CD4-positive, CD25-positive, alpha-beta regulatory T cell (primary cell): ENCODE results near the gene DPEP2NB. TPM values are rescaled to one million over a fixed set of nuclear protein-coding genes. Genes with fewer than 3 reads are reported as not detected.
A peak's percentile ranks its signal among the peaks of the same experiment; 100 is the strongest.

Experiments used
- ATAC-seq, 2 donors: fragments of 150-1000 bp; cut with Tn5 transposase; one replicate each; pipeline ENCODE4 v1.10.0; 2021; ENCODE audit warnings: low read depth in 2 of 2, moderate number of reproducible peaks in 2 of 2, moderate library complexity in 1 of 2
- DNase-seq, 3 donors: peaks; one replicate each; pipeline versions ENCODE4 v3.0.0 to v3.0.0-alpha.2; 2012 to 2022; ENCODE audit warnings: mixed read lengths in 1 of 3
- H3K27ac ChIP-seq: one replicate; pipeline ENCODE4 v1.7.0; 2013; ENCODE audit warnings: mild to moderate bottlenecking, low read length; ENCODE audit not compliant: insufficient read depth, poor library complexity, severe bottlenecking
- H3K27me3 ChIP-seq: one replicate; pipeline ENCODE4 v1.7.0; 2013; ENCODE audit warnings: low read length; ENCODE audit not compliant: control insufficient read depth, insufficient read depth
- H3K36me3 ChIP-seq: one replicate; pipeline ENCODE4 v1.7.0; 2013; ENCODE audit warnings: mild to moderate bottlenecking, low read length, moderate library complexity; ENCODE audit not compliant: control insufficient read depth, insufficient read depth
- H3K4me1 ChIP-seq: 2 replicates; pipeline ENCODE4 v1.7.0; 2013; ENCODE audit warnings: mild to moderate bottlenecking, low read length; ENCODE audit not compliant: insufficient read depth, control insufficient read depth, poor library complexity, severe bottlenecking
- H3K4me3 ChIP-seq: one replicate; pipeline ENCODE4 v1.7.0; 2013; ENCODE audit warnings: low read depth, mild to moderate bottlenecking, low read length, moderate library complexity
- H3K9me3 ChIP-seq, 2 experiments: 1 replicate in 1 of 2; 2 replicates in 1 of 2; pipeline ENCODE4 v1.7.0; 2013; ENCODE audit warnings: low read length in 2 of 2, mild to moderate bottlenecking in 1 of 2, moderate library complexity in 1 of 2; ENCODE audit not compliant: control insufficient read depth in 2 of 2
- H3K27ac Mint-ChIP-seq, 3 donors: one replicate each; pipeline ENCODE4 v1.8.0; 2020 to 2022; ENCODE audit warnings: mild to moderate bottlenecking in 3 of 3, mixed read lengths in 3 of 3, moderate library complexity in 2 of 3
- H3K27me3 Mint-ChIP-seq: one replicate; pipeline ENCODE4 v1.8.0; 2022; ENCODE audit warnings: mild to moderate bottlenecking, mixed read lengths
- H3K36me3 Mint-ChIP-seq: one replicate; pipeline ENCODE4 v1.8.0; 2020; ENCODE audit warnings: mixed read lengths
- H3K4me1 Mint-ChIP-seq, 4 donors: one replicate each; pipeline ENCODE4 v1.8.0; 2020 to 2022; ENCODE audit warnings: mixed read lengths in 4 of 4, mild to moderate bottlenecking in 1 of 4
- H3K4me3 Mint-ChIP-seq, 4 donors: one replicate each; pipeline ENCODE4 v1.8.0; 2020 to 2022; ENCODE audit warnings: mild to moderate bottlenecking in 4 of 4, mixed read lengths in 4 of 4, moderate library complexity in 3 of 4
- H3K9me3 Mint-ChIP-seq, 7 donors: one replicate each; pipeline ENCODE4 v1.8.0; 2020 to 2022; ENCODE audit warnings: mixed read lengths in 7 of 7, mild to moderate bottlenecking in 3 of 7, moderate library complexity in 2 of 7
- polyA plus RNA-seq, 4 donors: library from polyadenylated mRNA; unstranded; fragments of 300-500 nt; fragmentation: Illumina TruSeq; gene quantifications; one replicate each; pipeline ENCODE4 v1.2.3, GENCODE V29; 2021
- total RNA-seq: library from RNA; stranded (reverse); gene quantifications from one replicate; pipeline ENCODE4 v1.2.3, GENCODE V29; 2022

DPEP2NB gene
- total and polyA plus RNA-seq, 5 donors from 2014 or later, result not detected

DNA sequence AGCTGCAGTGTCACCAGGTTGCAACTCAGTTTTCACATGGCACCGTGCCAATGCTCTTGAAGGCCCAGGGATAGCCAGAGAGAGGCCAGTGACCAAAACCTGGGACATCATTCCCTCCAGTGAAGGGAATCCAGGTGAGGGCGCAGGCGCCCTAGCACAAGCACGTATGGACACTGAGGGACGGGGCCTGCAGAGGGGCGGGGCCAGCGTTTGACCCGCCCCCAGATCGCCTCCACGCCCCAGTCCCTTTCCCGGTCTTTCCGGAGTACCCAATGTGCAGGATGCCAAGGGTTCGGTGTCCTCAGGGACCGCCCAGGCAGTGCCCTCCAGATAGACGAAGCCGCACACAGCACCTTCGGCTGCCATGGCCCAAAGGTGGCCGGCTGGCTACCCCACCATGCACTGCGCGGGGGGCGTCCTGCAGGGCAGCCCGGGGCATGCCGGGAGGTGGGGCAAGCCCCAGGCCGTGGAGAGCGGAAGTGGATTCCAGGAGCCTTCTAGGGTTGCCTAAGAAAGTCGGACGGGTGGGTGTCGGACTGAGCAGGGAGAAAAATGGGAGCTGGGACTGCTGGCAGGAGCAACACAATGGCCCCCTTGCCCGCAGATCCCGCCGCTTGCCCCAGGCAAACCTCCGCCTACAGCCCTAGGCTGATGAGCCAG is 51.9 kb downstream of the DPEP2NB start:
- no peaks in the 10 kb centered on the region for H3K9me3 ChIP-seq
- Mint-ChIP-seq H3K4me1 (peaks cover 0 to 34% (median 19%) of the 10 kb centered on the region in 4 donors), H3K36me3 (peaks cover 9% of the 10 kb centered on the region), H3K4me3 (no peak overlapping the region), H3K9me3 (no peaks in the 10 kb centered on the region), H3K27ac (peak overlapping the region in 1 of 3 donors; percentile 17), H3K27me3 (no peaks in the 10 kb centered on the region)
- DNase-seq (no peak), ATAC-seq (no peak)
- H3K4me1 ChIP-seq, result peaks cover 18% of the 10 kb centered on the region
- H3K27ac ChIP-seq, result no peak overlapping the region
- peaks cover 11% of the 10 kb centered on the region for H3K36me3 ChIP-seq
- H3K4me3 ChIP-seq, result no peak overlapping the region
- no peaks in the 10 kb centered on the region for H3K27me3 ChIP-seq

Other genes starting within 250 kb of the DPEP2NB start
- gene RANBP10, start 209.4 kb downstream of the DPEP2NB start, total RNA-seq, result 29.4 TPM
- gene RANBP10, start 209.4 kb downstream of the DPEP2NB start, polyA plus RNA-seq, result 10 to 100 TPM in 1 of 4 donors, 1 to 10 TPM in 3; 7.3 to 10.0 (median 8.0) TPM
- 0.39 TPM for gene TSNAXIP1, start 209.0 kb downstream of the DPEP2NB start, total RNA-seq
- not detected for gene TSNAXIP1, start 209.0 kb downstream of the DPEP2NB start, polyA plus RNA-seq
- 32.2 TPM for gene THAP11, start 173.6 kb downstream of the DPEP2NB start, total RNA-seq
- 100 to 1,000 TPM; 132 to 166 (median 141) TPM for gene THAP11, start 173.6 kb downstream of the DPEP2NB start, polyA plus RNA-seq
- gene NUTF2, start 169.0 kb downstream of the DPEP2NB start, total RNA-seq, result 48.5 TPM
- 100 to 1,000 TPM; 115 to 158 (median 131) TPM for gene NUTF2, start 169.0 kb downstream of the DPEP2NB start, polyA plus RNA-seq
- 79.9 TPM for gene CENPT, start 168.2 kb downstream of the DPEP2NB start, total RNA-seq
- 10 to 100 TPM; 13.5 to 17.1 (median 14.6) TPM for gene CENPT, start 168.2 kb downstream of the DPEP2NB start, polyA plus RNA-seq
- gene EDC4, start 142.9 kb downstream of the DPEP2NB start, total RNA-seq, result 103 TPM
- 10 to 100 TPM; 24.7 to 42.3 (median 33.8) TPM for gene EDC4, start 142.9 kb downstream of the DPEP2NB start, polyA plus RNA-seq
- gene NRN1L, start 131.0 kb downstream of the DPEP2NB start, total RNA-seq, result 2.7 TPM
- under 1 TPM in 2 of 4 donors, not detected in 2; 0.37 to 0.65 TPM for gene NRN1L, start 131.0 kb downstream of the DPEP2NB start, polyA plus RNA-seq
- gene PSKH1, start 122.7 kb downstream of the DPEP2NB start, total RNA-seq, result 14.3 TPM
- 10 to 100 TPM; 16.1 to 25.3 (median 23.3) TPM for gene PSKH1, start 122.7 kb downstream of the DPEP2NB start, polyA plus RNA-seq
- gene CTRL, start 84.0 kb downstream of the DPEP2NB start, total RNA-seq, result 8.0 TPM
- gene CTRL, start 84.0 kb downstream of the DPEP2NB start, polyA plus RNA-seq, result 1 to 10 TPM in 2 of 4 donors, under 1 TPM in 2; 0.21 to 2.9 (median 1.1) TPM
- gene PSMB10, start 79.1 kb downstream of the DPEP2NB start, total RNA-seq, result 136 TPM
- 100 to 1,000 TPM; 478 to 673 (median 596) TPM for gene PSMB10, start 79.1 kb downstream of the DPEP2NB start, polyA plus RNA-seq
- 11.0 TPM for gene LCAT, start 71.8 kb downstream of the DPEP2NB start, total RNA-seq
- gene LCAT, start 71.8 kb downstream of the DPEP2NB start, polyA plus RNA-seq, result under 1 TPM; 0.25 to 0.77 (median 0.59) TPM
- 30.4 TPM for gene SLC12A4, start 47.3 kb downstream of the DPEP2NB start, total RNA-seq
- 1 to 10 TPM; 5.0 to 6.4 (median 5.8) TPM for gene SLC12A4, start 47.3 kb downstream of the DPEP2NB start, polyA plus RNA-seq
- gene DPEP3, start 35.4 kb downstream of the DPEP2NB start, total RNA-seq, result 0.44 TPM
- under 1 TPM in 1 of 4 donors, not detected in 3; 0.19 TPM for gene DPEP3, start 35.4 kb downstream of the DPEP2NB start, polyA plus RNA-seq
- gene DPEP2, start 16.4 kb downstream of the DPEP2NB start, total RNA-seq, result 52.4 TPM
- 10 to 100 TPM; 52.2 to 70.0 (median 63.4) TPM for gene DPEP2, start 16.4 kb downstream of the DPEP2NB start, polyA plus RNA-seq
- gene DDX28, start 7.3 kb upstream of the DPEP2NB start, total RNA-seq, result 14.9 TPM
- gene DDX28, start 7.3 kb upstream of the DPEP2NB start, polyA plus RNA-seq, result 10 to 100 TPM; 48.0 to 68.2 (median 63.9) TPM
- 15.2 TPM for gene DUS2, start 7.4 kb upstream of the DPEP2NB start, total RNA-seq
- gene DUS2, start 7.4 kb upstream of the DPEP2NB start, polyA plus RNA-seq, result 10 to 100 TPM in 2 of 4 donors, 1 to 10 TPM in 2; 7.7 to 11.5 (median 10.3) TPM
- gene NFATC3, start 69.5 kb upstream of the DPEP2NB start, total RNA-seq, result 115 TPM
- gene NFATC3, start 69.5 kb upstream of the DPEP2NB start, polyA plus RNA-seq, result 10 to 100 TPM; 52.0 to 67.5 (median 56.6) TPM
- gene ESRP2, start 220.2 kb upstream of the DPEP2NB start, total RNA-seq, result not detected
- gene ESRP2, start 220.2 kb upstream of the DPEP2NB start, polyA plus RNA-seq, result under 1 TPM; 0.10 to 0.99 (median 0.33) TPM
- 9.4 TPM for gene PLA2G15, start 229.5 kb upstream of the DPEP2NB start, total RNA-seq
- 10 to 100 TPM in 1 of 4 donors, 1 to 10 TPM in 3; 7.5 to 10.3 (median 8.8) TPM for gene PLA2G15, start 229.5 kb upstream of the DPEP2NB start, polyA plus RNA-seq
- 141 TPM for gene SLC7A6, start 248.6 kb upstream of the DPEP2NB start, total RNA-seq
- gene SLC7A6, start 248.6 kb upstream of the DPEP2NB start, polyA plus RNA-seq, result 10 to 100 TPM; 10.7 to 21.4 (median 17.4) TPM